HG02840 (cell line): ENCODE measurements around the gene ISCA2.

ENCODE experiments used
- ATAC-seq: cut with Tn5 transposase; IDR thresholded peaks from one replicate; pipeline ENCODE4 v1.9.1; 2021; ENCODE audit warnings: mild to moderate bottlenecking, moderate library complexity, moderate number of reproducible peaks; ENCODE audit not compliant: unreplicated experiment, low FRiP score

Gene ISCA2

DNA sequence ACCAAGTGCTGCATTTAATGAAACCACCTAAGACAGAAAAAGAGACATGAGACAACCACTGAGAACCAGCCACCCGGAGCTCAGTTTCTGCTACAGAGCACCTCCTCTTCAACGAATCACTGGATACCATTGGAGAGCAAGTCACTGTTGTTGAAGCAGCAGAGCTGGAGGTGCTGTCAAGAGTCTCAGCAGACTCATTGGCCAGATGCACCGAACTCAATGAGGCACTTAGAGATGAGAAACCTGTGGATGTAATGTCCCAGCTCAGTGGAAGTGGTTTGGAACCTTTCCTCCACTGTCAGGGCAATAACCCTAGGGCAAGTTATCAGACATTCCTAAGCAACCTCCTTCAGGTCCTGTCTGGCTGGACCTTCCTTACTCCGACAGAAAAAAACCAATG, 13.5 kb upstream of the ISCA2 start:
- no peak for ATAC-seq

DNA sequence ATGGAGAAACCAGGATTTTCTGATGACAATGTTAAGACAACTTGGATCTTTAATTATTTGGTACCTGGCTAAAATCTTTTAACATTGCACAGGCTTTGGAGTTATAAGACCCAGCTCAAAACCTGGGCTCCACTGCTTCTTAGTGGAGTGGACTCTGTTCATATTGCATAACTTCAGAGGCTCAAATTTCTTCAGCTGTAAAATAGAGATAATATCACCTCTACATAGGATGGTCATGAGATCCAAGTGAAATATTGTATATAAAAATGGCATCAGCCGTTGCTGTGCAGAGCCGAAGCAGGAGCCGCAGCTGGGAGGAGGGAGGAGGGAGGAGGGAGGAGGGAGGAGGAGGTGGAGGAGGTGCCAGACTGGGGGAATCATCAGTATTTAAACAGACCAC, 11.0 kb upstream of the ISCA2 start:
- ATAC-seq: no peak

DNA sequence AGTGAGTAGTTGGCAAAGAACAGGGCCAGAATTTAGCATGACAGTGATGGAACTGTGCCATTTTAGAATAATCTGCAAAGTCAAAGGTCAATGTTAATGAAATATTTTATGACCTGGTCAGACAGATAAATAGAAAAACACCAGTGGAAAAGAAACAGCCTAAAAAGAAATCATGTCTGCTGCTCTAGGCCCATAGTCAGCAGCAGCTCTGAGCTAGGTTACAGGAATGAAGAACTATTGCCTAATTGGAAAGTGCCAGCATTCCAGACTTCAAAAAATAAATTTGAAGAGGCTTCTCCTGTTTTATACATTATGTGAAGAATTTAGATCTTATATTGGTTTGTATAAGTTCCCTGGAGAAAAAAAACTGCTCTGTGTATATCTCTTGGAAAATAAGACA, 10.2 kb upstream of the ISCA2 start:
- no peak for ATAC-seq

DNA sequence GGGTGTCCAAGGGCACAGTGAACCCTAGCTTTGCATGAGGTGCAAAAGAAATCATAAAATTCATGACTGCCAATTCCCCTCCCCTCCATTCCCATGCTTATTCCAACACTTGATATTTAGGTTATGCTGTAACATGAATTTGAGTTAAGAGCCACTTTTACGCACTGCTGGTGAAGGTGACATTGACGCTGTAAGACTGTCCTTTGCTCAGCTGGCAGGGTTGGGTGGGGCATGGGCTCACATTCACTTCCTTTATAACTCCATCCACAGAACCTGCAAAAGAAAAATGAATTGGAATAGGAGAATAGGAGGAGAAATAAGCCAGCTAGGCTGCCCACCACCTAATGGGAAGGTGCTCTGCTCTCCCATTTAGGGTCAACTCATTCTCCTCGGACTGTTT, 7.4 kb upstream of the ISCA2 start:
- ATAC-seq: no peak

DNA sequence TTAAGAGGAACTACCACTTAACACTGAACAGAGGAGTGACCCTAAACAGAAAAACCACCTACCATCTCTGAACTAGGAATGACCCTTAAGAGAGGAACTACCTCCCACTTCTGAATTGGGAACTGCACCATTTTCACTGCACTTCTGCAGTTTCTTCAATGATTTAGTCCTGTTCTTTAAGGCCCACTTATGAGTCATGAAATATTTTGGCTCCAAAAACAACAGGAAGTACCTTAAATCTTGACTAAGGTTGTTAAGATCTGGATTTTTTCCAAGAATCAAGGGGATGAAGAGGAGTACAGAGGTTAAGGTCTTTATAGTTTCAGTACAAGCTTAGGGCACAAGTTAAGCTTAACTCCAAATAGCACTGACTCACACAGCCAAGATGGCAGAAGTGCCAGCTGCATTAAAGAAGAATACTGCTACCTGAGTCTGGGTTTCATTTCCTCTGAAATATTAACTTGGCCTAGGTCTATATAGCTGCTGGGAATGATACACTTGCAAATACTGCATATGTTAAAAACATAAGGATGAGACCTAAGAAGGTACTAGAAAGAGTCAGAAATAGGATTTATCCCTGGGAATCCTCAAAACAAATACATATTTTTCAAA, 4.7 kb upstream of the ISCA2 start:
- no peak for ATAC-seq

DNA sequence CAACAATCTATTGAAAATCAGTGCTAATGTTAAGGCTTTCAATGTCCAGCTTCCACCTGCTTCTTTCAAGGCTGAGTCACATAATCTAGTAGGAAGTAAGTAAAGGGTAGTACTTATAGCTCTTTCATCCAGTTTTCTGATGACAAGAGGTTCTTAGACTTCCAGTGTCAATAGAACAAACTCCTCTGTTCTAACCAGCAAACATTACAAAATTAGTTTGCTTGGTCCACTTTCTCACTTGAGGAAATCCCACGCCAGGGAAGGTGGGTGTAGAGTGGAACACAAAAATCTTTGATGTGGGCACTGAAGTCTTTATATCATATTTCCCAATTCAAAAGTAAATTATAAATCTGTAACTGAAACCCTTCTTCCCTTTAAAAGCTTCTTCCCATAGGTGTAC, 3.1 kb upstream of the ISCA2 start:
- no peak for ATAC-seq

DNA sequence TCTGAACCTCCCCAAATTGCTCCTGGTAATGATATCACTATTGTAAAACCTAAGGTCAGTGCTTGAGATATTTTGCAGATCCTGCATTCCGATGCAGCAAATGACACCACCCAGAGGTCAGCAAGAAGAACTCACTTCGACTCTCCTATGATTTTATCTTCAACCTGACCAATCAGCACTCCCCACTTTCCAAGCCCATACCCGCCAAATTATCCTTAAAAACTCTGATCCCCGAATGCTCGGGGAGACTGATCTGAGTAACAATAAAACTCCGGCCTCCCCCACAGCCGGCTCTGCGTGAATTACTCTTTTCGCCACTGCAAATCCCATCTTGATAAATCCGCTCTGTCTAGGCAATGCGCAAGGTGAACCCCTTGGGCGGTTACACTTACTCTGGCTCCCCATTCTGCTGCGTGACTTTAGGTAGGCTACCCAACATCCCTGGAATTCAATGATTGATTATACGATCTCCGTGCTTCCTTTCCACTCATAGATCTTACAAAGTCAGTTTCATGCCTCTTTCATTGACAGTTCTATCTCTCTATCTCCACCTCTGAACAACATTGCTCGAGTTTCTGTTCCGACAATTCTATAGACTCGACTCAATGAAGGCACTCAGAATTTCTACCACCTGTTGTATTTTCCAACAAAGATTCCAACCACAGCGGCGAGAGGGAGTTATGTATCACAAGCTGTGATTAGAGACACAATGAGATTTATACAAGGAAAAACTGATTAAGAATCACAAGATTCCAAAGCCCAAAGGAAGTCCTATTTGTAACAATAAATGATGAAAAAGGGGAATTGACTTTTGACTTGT, 1.4 kb upstream of the ISCA2 start:
- no peak for ATAC-seq

DNA sequence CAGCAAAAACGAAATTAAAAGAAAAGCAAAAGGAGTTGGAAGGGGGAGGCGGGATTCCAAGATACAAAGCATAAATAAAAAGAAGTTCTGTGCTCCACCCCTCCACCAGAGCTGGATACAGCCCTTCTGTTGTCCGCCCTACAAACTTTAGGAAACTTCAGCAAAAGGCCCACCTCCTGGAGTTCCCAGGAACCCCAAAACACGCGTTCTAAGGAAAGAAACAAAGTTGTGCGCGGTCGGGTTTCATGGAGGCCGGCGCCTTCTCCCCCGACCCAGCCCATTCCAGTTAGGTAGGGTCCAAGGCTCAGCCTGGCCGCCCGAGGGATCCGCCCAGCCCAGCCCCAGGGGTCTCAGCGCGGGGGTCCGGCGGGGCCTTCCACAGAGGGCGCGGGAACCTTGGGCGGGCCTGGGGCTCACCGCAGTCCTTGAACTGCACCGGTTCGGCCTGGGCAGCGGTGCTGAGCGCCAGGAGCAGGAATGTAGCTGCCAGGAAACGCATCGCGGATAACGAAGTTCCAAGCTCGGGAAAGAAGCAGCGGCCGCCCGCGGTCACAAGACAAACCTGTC, 706 bp upstream of the ISCA2 start, which contains the start of gene NPC2:
Gene NPC2 (minus strand): TSS at position 530 of the 567 bp plus-strand sequence. CDS start 31 bp downstream, at position 499.
- peak; percentile 24 for ATAC-seq

DNA sequence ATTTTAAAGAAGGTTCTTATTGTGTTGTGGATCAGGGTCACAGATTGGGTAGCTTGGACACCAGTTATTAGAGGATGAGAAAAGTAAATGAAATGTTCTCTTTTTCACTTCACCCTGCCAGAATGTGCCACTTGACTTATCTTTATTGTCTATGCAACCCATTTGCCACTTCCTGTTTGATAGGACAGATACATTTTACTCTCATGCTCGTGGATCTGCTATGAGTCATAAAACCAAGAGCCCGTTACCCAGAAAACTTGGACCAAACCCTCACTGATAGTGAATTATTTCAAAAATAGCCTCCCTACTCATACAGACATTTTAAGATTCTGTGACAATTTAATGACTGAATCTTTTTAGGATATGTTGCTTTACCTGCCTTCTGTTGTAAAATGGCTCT, 1.8 kb downstream of the ISCA2 start:
- ATAC-seq: no peak

DNA sequence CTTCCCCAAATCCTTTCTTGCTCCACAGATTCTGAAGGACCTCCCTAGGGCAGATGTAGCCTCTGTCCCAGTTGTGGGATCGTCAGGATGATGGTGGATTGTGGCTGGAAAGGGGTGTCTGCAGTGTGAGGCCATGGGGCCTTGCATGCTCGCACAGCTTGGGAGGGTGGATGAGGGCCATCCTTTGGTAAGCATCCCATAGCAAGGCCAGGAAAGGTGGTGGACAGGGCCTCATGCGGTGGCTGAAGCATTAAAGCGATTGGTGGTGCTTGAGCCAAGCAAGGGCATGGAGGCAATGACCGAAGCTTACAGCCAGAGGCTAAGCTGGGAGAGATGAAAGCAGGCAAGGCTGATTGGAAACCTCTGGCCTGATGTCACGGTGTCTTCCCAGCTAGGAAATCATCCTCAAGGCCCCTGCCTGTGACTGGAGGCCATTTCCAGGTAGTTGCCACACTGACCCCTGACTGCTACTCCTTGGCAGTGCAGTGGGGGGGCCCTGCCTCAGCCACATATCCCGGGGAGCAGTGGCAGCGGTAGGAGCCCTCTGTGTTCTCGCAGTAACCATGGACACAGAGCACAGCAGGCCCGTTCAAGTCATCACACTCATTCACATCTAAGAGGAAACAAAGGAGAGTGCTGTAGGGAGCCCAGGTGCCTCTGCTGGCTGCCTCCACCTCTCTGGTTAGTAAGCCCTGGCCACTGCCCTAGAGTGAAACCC, 7.0 kb downstream of the ISCA2 start:
- ATAC-seq: no peak

DNA sequence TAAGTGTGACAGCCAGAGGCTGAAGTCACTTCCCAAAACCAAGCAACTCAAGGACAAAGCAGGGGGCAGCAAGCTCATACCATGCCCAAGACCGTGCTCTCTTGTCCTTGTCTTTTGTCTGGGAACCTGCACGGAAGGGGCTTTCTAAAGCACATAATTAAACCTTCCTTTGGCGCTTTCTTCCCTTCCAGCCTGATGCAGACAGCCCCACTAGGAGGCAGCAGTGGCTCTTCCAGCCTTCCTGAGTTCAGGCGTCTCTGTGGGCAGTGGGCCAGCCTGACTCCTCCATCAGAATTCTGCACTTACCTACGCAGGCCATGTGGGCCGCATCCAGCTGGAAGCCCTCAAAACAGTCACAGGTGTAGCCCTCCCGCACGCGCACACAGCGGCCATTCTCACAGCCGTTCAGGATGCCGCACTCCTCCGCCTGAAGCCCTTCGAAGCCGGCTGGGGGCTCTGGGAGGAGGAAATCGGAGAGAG, 7.6 kb downstream of the ISCA2 start:
- no peak for ATAC-seq

DNA sequence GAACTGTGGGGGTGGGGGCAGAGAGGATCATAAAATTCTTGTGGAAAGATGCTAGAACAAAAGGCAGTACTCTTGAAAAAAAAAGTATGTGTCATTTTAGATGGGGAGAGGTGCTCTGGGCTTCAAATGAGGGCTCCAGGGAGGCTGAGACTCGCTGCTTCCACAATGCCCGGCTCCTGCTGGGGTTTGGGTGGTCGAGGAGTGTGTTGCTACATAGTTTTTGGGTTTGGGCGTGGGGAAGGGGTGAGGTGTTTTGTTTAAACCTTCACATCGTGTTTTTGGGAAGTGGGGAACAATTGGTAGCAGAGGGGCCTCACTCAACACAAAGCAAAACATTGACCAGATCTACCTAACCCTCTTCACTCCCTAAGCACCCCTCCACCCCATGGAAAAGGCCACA, 8.1 kb downstream of the ISCA2 start:
- ATAC-seq: no peak

DNA sequence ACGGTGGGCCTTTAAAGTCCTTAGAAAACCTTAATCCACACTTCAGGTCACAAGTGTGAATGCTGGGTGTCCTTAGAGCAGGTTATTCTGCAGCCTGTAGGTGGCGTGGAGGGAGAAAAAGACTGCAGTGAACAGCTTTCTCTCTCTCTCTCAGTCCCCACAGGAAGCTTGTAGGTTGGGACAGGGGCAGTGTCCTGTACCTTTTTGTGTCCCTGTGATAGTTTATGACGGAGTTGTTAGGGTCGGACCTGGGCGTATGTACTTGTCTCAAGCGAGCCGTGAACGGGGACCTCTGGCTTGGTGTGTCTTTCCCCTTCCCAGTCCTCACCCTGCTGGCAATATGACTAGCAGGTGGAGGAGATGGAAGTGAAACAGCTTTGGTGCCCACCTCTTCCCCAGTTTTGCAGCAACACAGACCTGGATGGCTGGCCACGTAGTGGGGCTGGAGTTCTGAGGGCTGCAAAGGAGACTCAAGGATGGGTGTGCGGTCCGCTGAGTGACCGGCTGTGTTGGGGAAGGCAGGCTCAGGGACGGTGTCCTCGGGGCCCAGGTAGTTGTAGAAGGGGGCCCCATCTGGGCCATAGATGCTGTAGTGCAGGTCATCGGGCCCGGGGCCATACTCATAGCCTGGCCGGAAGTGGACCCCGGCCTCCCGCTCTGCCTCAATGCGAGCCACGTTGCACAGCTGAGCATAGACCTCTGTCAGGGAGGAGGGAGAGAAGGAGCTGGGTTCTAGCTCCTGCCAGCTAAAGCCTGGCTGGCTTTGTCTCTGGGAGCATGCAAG, 8.9 kb downstream of the ISCA2 start:
- no peak for ATAC-seq

DNA sequence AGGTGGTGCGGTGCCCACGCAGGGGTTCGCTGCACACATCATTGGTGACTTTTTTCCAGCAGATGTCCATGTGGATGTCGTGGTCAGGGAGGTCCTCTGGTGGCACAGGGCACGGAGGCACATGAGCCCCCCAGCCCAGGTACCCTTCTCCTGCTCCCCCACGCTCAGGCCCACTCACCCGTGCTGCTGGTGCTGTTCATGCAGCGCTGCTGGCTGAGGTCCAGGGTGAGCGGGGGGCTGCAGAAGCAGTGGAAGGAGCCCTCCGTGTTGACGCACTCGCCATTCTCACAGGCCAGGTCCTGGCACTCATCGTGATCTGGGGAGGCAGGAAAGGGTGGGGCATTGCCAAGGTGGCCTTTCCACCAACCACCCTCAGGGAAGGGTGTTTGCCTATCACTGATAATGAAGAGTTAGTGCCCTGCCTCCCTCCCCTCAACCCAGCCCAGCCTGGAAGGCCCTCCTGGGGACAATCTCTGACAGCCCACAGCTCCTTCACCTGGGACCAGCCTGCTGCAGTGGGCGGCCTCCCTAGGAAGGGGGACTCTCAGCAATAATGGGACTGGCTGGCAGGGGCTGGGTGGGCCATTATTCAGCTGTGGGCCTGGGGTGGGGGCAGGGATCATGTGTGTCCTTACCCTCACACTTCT, 9.8 kb downstream of the ISCA2 start:
- ATAC-seq: no peak

DNA sequence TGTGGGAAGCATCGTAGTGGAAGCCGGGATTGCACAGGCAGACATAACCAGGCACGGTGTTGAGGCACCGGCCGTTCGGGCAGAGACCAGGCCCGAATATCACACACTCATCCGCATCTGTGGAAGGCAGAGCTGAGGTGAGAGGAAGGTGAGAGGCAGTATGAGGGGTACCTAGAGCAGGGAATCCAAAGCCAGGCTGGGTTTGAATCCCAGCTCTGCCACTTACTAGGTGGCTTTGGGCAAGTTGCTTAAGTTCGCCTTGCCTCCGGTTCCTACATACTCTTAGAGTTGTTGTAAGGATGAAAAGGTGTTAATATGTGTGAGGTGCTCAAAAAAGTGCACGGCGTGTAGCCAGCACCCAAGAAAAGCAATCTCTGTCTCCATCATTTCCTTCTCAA, 10.4 kb downstream of the ISCA2 start:
- ATAC-seq: no peak

DNA sequence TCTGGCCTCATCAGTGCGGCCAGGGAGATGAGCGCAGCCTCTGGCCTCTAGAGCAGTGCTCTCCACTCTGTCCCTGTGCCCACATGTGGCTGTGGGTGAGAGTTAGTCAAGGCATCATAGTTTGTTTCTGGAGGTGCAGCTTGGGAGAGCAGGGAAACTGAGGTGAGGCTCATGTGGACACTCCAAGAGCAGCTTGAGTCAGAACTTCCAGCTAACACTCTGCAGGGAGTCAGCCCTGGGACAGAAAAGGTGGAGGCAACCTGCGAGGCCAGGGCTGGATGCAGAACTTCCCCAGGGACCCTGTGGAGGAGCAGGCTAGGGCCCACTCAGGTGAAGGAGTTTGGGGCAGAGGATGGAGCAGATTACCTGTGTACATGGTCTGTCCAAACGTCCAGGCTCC, 10.8 kb downstream of the ISCA2 start:
- ATAC-seq: no peak

DNA sequence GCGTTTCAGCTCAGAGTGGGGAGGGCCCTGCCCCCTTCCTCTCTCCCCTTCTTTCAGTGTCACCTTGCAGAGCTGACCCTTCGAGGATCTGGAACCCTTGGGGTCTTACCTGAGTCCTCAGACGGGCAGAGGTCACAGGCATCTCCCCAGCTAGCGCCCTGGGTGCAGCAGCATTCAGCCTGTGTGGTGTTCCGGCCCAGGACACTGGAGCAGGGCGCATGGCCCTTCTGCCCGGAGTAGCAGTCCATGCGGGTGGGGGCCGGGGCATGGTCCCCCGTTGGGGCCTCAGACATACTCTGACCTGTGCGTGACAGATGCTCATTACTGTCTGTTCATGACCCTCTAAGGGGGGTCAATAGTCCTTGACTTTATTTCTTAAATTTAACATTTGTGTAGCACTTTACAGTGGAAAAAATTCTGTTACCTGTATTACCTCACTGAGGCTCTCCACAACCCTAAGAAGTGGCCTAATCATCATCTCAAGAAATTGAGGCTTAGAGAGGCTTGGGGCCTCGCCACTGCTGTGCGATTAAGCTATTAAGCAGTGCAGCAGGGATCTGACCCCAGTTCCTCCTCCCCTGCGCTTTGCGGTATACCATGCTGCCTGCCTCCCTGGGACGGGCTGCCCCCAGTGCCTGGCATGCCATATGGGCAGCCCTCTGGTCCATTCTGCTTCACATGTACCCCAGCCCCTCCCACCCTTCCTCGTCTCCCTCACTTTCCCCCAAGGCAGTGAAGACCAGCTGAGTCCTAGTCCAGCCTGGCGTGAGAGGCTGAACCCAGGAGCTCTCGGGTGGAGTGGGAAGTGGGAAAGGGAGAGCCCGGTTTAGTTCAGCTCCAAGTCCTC, 11.5 kb downstream of the ISCA2 start:
- no peak for ATAC-seq

DNA sequence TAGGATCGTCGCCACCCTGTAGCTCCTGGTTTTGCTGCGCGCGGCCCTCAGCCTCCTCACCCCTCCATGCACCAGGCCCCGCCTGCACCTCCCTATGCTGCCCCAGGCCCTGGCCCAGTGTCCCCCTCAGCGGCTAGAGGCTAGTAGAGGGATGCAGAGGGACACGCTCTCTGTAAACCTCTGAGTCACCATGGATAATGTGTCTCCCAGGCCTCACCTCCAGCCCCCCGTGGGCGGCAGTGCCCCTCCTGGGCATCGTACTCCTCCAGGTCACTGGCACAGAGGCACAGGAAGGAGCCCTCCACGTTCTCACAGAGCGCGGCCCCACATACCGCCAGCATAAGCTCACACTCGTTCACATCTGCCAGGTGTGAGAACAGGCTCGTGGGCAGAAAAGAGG, 12.3 kb downstream of the ISCA2 start:
- ATAC-seq: no peak

DNA sequence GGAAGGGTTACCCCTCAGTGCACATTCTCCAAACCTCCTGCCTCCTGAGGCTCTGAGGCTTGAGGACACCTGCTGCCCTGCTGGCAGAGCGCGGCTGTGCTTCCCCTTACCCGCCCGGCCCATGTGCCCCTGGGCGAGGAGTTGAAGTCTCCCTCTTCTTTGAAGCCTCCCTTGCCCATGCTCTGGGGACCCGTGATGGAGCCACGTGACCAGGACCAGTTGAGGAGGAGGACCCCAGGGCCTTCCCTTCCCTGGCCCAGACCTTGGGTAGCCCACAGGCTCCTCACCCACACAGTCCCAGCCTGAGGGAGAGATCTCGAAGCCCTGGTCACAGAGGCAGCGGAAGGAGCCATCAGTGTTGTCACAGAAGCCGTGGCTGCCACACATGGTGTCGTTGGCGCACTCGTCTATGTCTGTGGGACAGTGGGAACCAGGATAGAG, 12.9 kb downstream of the ISCA2 start:
- ATAC-seq: no peak
